Activated T-helper 1 cell treated with anti-CD3 and anti-CD28 coated beads, Interleukin-12 subunit alpha, Interleukin-12 subunit beta, Interleukin-2, Interleukin-4 antibody, amounts not matched to agents 30 ng/mL and 10 ng/mL and 1 ng/mL, durations not matched to agents 14 hours and 24 hours and 36 hours (primary cell): ENCODE data around the gene DAAM2. TPM values are rescaled to one million over a fixed set of nuclear protein-coding genes. Genes with fewer than 3 reads are reported as not detected.

ENCODE experiments used
- DNase-seq: peaks from one replicate; pipeline ENCODE4 v3.0.0; 2021; ENCODE audit warnings: low spot score
- H3K27ac Mint-ChIP-seq: one replicate; pipeline ENCODE4 v1.8.0; 2021; ENCODE audit warnings: mild to moderate bottlenecking, mixed read lengths
- H3K27me3 Mint-ChIP-seq: one replicate; pipeline ENCODE4 v1.8.0; 2022; ENCODE audit warnings: mild to moderate bottlenecking, moderate library complexity, mixed read lengths; ENCODE audit not compliant: insufficient read depth
- H3K36me3 Mint-ChIP-seq: one replicate; pipeline ENCODE4 v1.8.0; 2021; ENCODE audit warnings: low read depth, mixed read lengths
- H3K4me1 Mint-ChIP-seq: one replicate; pipeline ENCODE4 v1.8.0; 2021; ENCODE audit warnings: low read depth, mixed read lengths
- H3K4me3 Mint-ChIP-seq: one replicate; pipeline ENCODE4 v1.8.0; 2021; ENCODE audit warnings: mild to moderate bottlenecking, moderate library complexity, mixed read lengths
- H3K9me3 Mint-ChIP-seq: one replicate; pipeline ENCODE4 v1.8.0; 2021; ENCODE audit warnings: mixed read lengths
- intact Hi-C: fragments of 100-400 bp; cut with micrococcal nuclease; formaldehyde crosslinking; loops from one replicate; pipeline ENCODE4 v1.15.1; 2024
- total RNA-seq: library from RNA; stranded (reverse); gene quantifications from 2 replicates; pipeline ENCODE4 v1.2.3, GENCODE V29; 2022

DAAM2 gene
- total RNA-seq, 1 donor from 2014 or later: not detected

DNA sequence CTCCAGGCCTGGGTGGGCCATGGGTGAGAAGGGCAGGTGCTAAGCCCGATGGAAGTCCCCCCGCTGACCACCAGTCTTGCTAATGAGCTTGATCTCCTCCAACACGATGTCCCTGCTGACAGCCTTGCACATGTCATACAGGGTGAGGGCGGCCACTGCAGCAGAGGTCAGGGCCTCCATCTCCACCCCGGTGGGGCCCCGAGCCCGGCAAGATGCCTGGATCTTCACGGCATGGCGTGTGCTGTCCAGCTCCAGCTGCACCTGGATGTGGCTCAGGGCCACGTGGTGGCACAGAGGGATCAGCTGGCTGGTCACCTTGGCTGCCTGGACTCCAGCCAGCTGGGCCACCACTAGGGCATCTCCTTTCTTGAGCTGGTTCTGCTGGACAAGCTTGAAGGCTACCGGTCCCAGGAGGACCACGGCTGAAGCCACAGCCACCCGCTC is 114.2 kb downstream of the DAAM2 start:
- H3K4me1 Mint-ChIP-seq: no peaks in the 10 kb centered on the region
- H3K9me3 Mint-ChIP-seq: no peaks in the 10 kb centered on the region
- no peak for DNase-seq
- no peak overlapping the region for H3K4me3 Mint-ChIP-seq
- H3K36me3 Mint-ChIP-seq: no peaks in the 10 kb centered on the region
- H3K27me3 Mint-ChIP-seq: peaks cover 1% of the 10 kb centered on the region
- intact Hi-C loops: no loop called here
- H3K27ac Mint-ChIP-seq: no peak overlapping the region

DNA sequence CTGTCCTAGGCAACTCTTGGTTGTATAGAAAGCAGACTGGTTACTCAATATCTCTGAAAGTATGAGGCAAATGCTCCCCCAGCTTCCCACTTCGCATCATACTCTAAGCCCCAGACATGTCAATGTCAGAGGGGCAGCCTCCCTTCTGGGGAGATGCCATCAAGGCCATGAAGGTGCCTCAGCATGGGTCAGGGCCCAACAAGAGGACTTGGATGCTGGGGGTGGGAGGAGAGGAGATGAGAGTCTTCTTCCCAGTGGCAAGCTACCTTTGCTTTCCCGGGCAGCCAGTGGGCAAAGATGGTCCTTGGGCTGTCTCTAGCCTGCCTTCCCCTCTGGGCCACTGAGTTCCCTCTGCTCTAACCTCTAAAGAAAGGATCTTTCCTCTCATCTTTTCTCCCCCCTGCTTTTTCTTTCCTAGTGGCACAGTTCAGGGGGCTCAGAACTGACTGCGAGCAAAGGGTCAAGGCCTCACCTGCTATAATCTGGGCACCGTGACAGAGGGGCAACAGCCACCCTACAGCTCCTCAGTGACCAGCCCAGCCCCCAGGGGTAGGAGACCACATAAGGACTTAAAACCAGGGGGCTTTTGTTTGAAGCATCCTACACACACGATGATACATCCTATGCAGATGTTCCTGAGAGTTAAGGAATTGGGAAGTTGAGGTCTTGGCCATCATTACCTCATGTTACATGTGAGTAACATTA is 115.8 kb downstream of the DAAM2 start:
- intact Hi-C loops: no loop called here
- H3K27me3 Mint-ChIP-seq: peaks cover 1% of the 10 kb centered on the region
- DNase-seq: no peak
- no peak overlapping the region for H3K27ac Mint-ChIP-seq
- H3K36me3 Mint-ChIP-seq: no peaks in the 10 kb centered on the region
- no peak overlapping the region for H3K4me3 Mint-ChIP-seq
- no peaks in the 10 kb centered on the region for H3K4me1 Mint-ChIP-seq
- H3K9me3 Mint-ChIP-seq: no peaks in the 10 kb centered on the region

DNA sequence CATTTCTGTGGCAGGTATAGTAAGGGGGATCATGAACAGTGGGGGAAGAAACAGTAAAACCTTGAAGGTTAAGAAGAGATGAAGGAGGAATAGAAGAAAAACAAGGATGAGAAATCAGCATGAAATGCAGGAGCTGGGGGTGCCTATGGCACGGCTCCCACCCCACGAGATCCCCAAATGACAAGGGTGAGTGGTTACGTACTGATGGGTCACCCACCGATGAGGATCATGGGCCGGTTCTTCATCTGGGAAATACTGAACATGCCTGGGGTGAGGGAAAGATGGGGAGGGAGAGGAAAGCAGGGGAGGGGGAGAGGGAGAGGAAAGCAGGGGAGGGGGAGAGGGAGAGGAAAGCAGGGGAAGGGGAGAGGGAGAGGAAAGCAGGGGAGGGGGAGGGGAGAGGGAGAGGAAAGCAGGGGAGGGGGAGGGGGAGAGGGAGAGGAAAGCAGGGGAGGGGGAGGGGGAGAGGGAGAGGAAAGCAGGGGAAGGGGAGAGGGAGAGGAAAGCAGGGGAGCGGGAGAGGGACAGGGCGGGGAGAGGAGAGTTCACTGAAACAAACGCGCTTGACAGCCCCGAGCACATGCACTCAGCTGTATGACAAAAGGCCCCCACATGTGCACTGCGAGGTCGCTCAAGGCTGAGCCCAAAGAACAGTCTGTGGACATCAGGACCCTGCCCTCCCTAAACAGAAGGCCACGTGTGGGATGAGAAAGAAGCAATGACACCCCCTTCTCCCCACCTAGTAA is 116.8 kb downstream of the DAAM2 start:
- Mint-ChIP-seq H3K9me3 (no peaks in the 10 kb centered on the region), H3K4me1 (no peaks in the 10 kb centered on the region), H3K4me3 (no peak overlapping the region), H3K27ac (no peak overlapping the region), H3K36me3 (no peaks in the 10 kb centered on the region), H3K27me3 (peaks cover 1% of the 10 kb centered on the region)
- intact Hi-C loops: no loop called here
- no peak for DNase-seq

DNA sequence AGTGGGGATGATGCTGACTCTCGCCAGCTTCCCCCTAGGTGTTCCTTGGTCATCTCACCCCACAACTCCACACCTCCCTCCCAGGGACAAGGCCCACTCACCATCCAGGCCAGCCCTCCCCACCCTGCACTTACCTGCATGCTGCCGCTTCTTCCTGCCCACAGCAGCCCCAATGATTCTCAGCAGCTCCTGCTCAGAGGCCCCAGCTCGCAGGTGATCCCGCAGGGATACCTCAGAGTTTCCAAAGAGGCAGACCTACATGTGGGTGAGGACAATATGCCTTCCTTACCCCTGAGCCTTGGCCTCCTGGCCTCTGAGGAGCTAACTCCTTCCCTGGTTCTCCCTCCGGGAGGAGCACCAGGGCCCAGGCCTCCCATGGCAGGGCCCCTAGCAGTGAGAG is 117.5 kb downstream of the DAAM2 start:
- Mint-ChIP-seq H3K36me3 (no peaks in the 10 kb centered on the region), H3K27ac (no peak overlapping the region), H3K27me3 (peaks cover 1% of the 10 kb centered on the region), H3K9me3 (no peaks in the 10 kb centered on the region), H3K4me1 (no peaks in the 10 kb centered on the region), H3K4me3 (no peak overlapping the region)
- no peak for DNase-seq
- intact Hi-C loops: no loop called here

DNA sequence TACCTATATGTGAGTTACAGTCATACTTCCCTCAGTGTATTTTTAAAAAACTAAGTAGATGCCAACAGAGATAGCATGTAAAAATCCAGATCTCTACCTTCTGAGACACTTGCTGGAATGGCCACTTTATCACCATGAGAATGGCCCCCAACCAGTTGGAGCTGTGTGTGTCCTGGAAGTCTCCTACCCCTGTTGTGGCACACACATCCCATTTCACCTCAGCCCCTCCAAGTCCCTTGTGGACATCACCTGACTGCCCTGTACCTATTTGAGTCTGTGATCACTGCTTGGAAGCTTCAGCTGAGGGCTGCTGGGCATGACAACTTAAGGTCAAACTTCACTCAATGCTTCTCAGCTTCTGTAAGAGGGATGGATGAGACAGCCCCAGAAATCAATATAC is 118.0 kb downstream of the DAAM2 start:
- Mint-ChIP-seq H3K36me3 (no peaks in the 10 kb centered on the region), H3K4me1 (no peaks in the 10 kb centered on the region), H3K4me3 (no peak overlapping the region), H3K27ac (no peak overlapping the region), H3K27me3 (peaks cover 1% of the 10 kb centered on the region), H3K9me3 (no peaks in the 10 kb centered on the region)
- DNase-seq: no peak
- intact Hi-C loops: no loop called here

DNA sequence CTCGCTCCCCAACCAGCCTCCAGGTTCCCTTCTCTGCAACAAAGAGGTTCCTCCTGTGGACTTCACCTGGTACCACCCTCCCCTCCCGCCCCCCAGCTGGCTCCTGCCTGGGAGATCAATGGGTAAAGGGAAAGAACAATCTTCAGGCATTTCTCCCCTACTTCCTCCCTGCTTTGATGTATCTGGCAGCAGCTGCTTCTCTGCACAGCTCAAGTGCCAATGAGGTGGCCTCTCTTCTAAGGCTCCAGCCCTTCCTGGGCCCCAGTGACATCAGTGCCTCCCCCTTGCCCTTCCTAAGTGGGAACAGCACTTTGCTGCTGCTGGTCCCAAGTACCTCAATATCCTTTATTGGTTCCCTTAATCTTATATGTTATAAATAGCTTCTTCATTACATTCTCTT is 118.6 kb downstream of the DAAM2 start:
- H3K9me3 Mint-ChIP-seq: no peaks in the 10 kb centered on the region
- H3K4me3 Mint-ChIP-seq: no peak overlapping the region
- no peak for DNase-seq
- H3K4me1 Mint-ChIP-seq: no peaks in the 10 kb centered on the region
- intact Hi-C loops: no loop called here
- H3K36me3 Mint-ChIP-seq: no peaks in the 10 kb centered on the region
- H3K27me3 Mint-ChIP-seq: no peaks in the 10 kb centered on the region
- no peak overlapping the region for H3K27ac Mint-ChIP-seq

DNA sequence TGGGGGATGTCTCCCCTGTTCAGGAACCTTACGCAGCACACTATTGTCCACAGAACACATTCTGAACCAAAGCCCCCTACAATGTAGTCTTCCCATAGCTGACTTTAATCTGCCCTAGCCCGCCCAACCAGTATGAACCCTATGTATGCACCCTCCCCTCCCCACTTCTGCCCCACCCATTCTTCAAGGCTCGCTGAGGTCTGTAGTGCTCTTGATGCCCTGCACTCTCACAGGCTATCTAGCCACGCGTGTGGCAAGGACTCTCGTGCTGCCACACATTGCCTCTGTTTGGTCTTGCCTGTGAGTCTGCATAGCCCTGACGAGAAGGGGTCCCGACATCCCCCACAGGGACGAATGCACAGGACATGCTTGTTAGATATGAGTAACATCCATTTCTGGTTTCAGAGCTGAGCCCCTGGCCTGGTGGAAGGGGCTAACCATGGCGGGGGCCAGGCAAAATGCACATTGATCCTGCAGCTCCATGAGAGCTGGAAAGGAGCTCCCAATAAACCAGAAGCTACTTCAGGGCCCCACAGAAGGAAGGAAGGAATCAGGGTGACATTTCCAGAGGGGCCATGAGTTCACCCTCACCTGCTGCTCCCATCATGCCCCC is 119.4 kb downstream of the DAAM2 start:
- Mint-ChIP-seq H3K36me3 (no peaks in the 10 kb centered on the region), H3K27me3 (peaks cover 1% of the 10 kb centered on the region), H3K27ac (no peak overlapping the region), H3K9me3 (no peaks in the 10 kb centered on the region), H3K4me1 (no peaks in the 10 kb centered on the region), H3K4me3 (no peak overlapping the region)
- no peak for DNase-seq
- intact Hi-C loops: no loop called here

DNA sequence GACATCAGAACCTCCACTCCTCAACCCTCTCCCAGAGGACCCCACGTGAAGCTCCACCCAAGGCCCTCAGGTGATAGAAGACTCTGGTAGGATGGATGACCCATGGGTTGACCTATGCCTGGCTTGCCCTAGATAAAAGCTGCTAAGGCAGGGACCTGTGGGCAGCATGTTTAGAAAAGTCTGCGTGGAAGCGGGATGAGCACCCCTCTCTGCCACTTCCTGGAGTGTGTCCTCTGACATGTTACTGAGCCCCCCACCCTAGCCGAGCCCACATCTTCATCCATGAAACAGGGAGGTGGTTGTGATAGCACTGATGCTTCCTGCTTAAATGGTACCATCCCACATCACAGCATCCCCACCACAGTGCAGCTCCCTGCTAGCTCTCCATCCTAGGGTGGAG is 120.3 kb downstream of the DAAM2 start:
- Mint-ChIP-seq H3K27ac (no peak overlapping the region), H3K36me3 (no peaks in the 10 kb centered on the region), H3K4me1 (no peaks in the 10 kb centered on the region), H3K9me3 (no peaks in the 10 kb centered on the region), H3K4me3 (no peak overlapping the region), H3K27me3 (peaks cover 3% of the 10 kb centered on the region)
- intact Hi-C loops: no loop called here
- no peak for DNase-seq

DNA sequence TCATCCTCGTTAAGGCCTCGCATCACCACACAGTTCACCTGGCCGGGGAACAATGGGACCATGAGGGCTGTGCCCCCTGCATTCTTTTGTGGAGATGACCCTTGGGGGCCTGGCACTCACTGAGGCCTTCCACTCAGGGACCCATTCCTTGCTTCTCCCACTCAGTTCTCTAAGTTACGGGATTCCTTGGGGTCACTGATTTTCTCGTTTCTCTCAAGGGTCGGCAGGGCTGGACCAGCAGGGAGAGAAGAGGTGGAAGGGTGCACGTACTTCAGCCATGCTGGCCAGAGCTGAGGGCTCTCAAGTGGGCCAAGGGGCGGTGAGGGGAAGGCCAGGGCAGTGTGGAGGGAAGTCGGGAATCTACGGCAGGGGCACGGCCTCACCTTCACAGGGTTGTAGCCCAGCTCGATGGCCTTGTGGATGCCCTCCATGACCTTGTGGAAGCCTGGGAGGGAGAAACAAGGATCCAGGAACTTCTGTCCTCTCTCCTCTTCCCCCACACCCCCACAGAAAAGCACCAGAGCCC is 121.3 kb downstream of the DAAM2 start:
- DNase-seq: no peak
- H3K9me3 Mint-ChIP-seq: no peaks in the 10 kb centered on the region
- no peaks in the 10 kb centered on the region for H3K36me3 Mint-ChIP-seq
- intact Hi-C loops: no loop called here
- H3K27me3 Mint-ChIP-seq: peaks cover 3% of the 10 kb centered on the region
- no peaks in the 10 kb centered on the region for H3K4me1 Mint-ChIP-seq
- H3K27ac Mint-ChIP-seq: no peak overlapping the region
- H3K4me3 Mint-ChIP-seq: no peak overlapping the region

DNA sequence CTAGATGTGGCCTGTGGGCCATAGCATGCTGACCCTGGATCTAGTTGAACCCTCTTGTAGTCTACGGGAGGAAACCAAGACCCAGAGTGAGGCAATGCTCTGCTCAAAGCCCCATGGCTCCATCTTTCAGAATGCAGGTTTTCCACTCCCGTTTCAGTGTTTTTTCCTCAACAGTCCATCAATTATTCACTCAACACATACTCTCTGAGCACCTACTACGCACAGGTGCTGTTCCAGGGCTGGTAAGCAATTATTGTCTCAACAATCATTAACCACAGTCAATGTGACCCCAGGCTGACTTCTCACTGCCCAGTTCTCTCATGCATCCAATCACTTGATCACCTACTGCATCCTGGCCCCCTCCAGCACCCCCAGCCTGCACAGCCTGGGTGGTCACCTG is 122.1 kb downstream of the DAAM2 start:
- H3K4me3 Mint-ChIP-seq: no peak overlapping the region
- H3K36me3 Mint-ChIP-seq: no peaks in the 10 kb centered on the region

DNA sequence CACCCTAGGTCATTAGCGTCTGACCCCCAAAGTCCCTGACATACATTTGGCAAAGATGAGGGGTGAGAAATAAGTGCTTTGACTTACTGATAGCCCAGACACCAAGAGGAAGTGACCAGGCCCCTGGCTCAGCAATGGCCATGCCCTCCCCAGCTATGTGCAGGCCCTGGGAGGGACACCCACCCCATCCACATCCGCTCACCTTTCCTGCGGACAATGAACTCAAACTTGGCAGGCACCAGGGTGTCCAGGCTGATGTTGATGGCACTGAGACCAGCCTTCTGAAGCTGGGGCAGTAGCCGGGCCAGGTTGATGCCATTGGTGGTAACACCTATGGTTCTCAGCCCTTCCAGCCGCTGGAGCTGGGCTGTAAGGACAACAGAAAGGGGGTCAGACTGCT is 123.7 kb downstream of the DAAM2 start:
- intact Hi-C loops: no loop called here
- no peak for DNase-seq
- H3K27me3 Mint-ChIP-seq: peaks cover 3% of the 10 kb centered on the region
- no peaks in the 10 kb centered on the region for H3K9me3 Mint-ChIP-seq
- no peak overlapping the region for H3K27ac Mint-ChIP-seq
- H3K36me3 Mint-ChIP-seq: no peaks in the 10 kb centered on the region
- H3K4me3 Mint-ChIP-seq: no peak overlapping the region
- no peaks in the 10 kb centered on the region for H3K4me1 Mint-ChIP-seq

More for the DNA sequence above, 122.1 kb downstream of the DAAM2 start:
- Mint-ChIP-seq H3K9me3 (no peaks in the 10 kb centered on the region), H3K4me1 (no peaks in the 10 kb centered on the region), H3K27ac (no peak overlapping the region), H3K27me3 (peaks cover 3% of the 10 kb centered on the region)
- DNase-seq: no peak
- intact Hi-C loops: no loop called here

DNA sequence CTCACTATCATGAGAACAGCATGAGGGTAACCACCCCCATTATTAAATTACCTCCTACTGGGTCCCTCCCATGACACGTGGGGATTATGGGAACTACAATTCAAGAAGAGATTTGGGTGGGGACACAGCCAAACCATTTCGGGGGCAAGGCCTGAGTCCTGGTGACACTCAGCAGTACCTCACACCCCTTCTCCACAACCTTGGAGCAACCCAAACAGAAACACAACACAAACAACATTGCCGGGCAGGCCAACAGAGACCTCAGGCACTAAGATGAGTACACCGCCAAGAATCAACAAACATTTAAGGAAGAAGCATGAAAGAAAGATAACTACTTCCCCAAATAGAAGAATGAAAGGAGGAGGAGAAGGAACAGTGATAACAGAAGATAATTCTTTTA is 125.2 kb downstream of the DAAM2 start:
- Mint-ChIP-seq H3K27me3 (peaks cover 3% of the 10 kb centered on the region), H3K27ac (no peak overlapping the region), H3K36me3 (no peaks in the 10 kb centered on the region), H3K4me3 (no peak overlapping the region), H3K4me1 (no peaks in the 10 kb centered on the region), H3K9me3 (no peaks in the 10 kb centered on the region)
- DNase-seq: no peak
- intact Hi-C loops: no loop called here

DNA sequence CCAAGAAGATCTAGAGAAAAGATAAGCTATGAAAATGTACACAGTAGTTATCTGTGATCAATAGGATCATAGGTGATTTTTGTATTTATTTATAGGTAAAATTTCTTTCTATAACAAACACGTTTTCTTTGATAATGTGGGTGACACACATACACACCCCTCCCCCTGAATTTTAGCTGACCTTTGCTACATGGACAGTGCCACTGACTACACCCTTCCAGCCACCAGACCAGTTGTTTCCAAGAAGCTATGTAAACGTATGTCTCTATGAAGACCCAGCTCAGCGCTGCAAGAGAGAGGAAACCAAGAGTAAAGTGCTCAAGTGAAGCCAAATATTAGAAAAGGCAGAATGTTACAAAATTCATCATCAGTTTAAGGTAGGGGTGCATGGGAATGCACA is 125.8 kb downstream of the DAAM2 start:
- H3K27me3 Mint-ChIP-seq: peaks cover 3% of the 10 kb centered on the region
- H3K9me3 Mint-ChIP-seq: no peaks in the 10 kb centered on the region
- H3K36me3 Mint-ChIP-seq: no peaks in the 10 kb centered on the region
- no peak overlapping the region for H3K27ac Mint-ChIP-seq
- H3K4me1 Mint-ChIP-seq: no peaks in the 10 kb centered on the region
- DNase-seq: no peak
- no peak overlapping the region for H3K4me3 Mint-ChIP-seq
- intact Hi-C loops: no loop called here
